CD4-positive, alpha-beta T cell treated with Interleukin-15 for 1 hour (primary cell): ENCODE results near the gene MOCS1.

Source experiments
- DNase-seq: peaks from one replicate; pipeline ENCODE4 v3.0.0-alpha.2; 2020

The MOCS1 gene

GRCh38 chr6:39922821-39923220 lies 11.4 kb downstream of the MOCS1 start:
- no peak for DNase-seq

GRCh38 chr6:39920157-39920556 lies 14.1 kb downstream of the MOCS1 start:
- DNase-seq: no peak

- DNase-seq: no peak
Observed at GRCh38 chr6:39918831-39919230, 15.4 kb downstream of the MOCS1 start.

GRCh38 chr6:39917981-39918380 lies 16.3 kb downstream of the MOCS1 start:
- no peak for DNase-seq

- DNase-seq: no peak
Observed at GRCh38 chr6:39917329-39917728, 16.9 kb downstream of the MOCS1 start.

- no peak for DNase-seq
Observed at GRCh38 chr6:39915866-39916265, 18.4 kb downstream of the MOCS1 start.

GRCh38 chr6:39914239-39914638 lies 20.0 kb downstream of the MOCS1 start:
- DNase-seq: no peak

GRCh38 chr6:39913391-39913916 lies 20.8 kb downstream of the MOCS1 start:
- DNase-seq: no peak

GRCh38 chr6:39912446-39912845 lies 21.8 kb downstream of the MOCS1 start:
- no peak for DNase-seq

- DNase-seq: no peak
Observed at GRCh38 chr6:39911513-39912125, 22.6 kb downstream of the MOCS1 start.

GRCh38 chr6:39910744-39911143 lies 23.5 kb downstream of the MOCS1 start:
- no peak for DNase-seq

GRCh38 chr6:39910164-39910563 lies 24.1 kb downstream of the MOCS1 start:
- DNase-seq: no peak

- DNase-seq: no peak
Observed at GRCh38 chr6:39909701-39910100, 24.6 kb downstream of the MOCS1 start.

GRCh38 chr6:39908838-39909583 lies 25.3 kb downstream of the MOCS1 start:
- DNase-seq: no peak

GRCh38 chr6:39907871-39908575 lies 26.2 kb downstream of the MOCS1 start:
- no peak for DNase-seq

- no peak for DNase-seq
Observed at GRCh38 chr6:39906318-39906761, 27.9 kb downstream of the MOCS1 start.

GRCh38 chr6:39905640-39905975 lies 28.7 kb downstream of the MOCS1 start:
- no peak for DNase-seq

- no peak for DNase-seq
Observed at GRCh38 chr6:39904946-39905639, 29.2 kb downstream of the MOCS1 start.

GRCh38 chr6:39903656-39904055 lies 30.6 kb downstream of the MOCS1 start:
- no peak for DNase-seq

- DNase-seq: no peak
Observed at GRCh38 chr6:39902786-39903465, 31.3 kb downstream of the MOCS1 start.

- no peak for DNase-seq
Observed at GRCh38 chr6:39902136-39902535, 32.1 kb downstream of the MOCS1 start.

GRCh38 chr6:39901670-39902069 lies 32.6 kb downstream of the MOCS1 start:
- no peak for DNase-seq
